B cell (primary cell): Measurements from ENCODE around the gene ANKRD61.
"Not testable (repeated sequence)": the region's sequence is repeated elsewhere in the genome, so short reads cannot be mapped to it uniquely, and the experiment has no call there.

Experiments
- EZH2 ChIP-seq: IDR thresholded peaks from 2 replicates; pipeline ENCODE4 v1.6.1; 2012; ENCODE audit warnings: borderline replicate concordance, low read depth, mild to moderate bottlenecking, moderate library complexity, low read length; ENCODE audit not compliant: insufficient read depth, poor library complexity, severe bottlenecking
- TF ChIP-seq, protein P1 (sequence below): fragments of 200-600 bp; IDR thresholded peaks from one replicate; pipeline ENCODE4 v1.8.0; 2022; ENCODE audit warnings: antibody characterized with exemption, mild to moderate bottlenecking

DNA sequence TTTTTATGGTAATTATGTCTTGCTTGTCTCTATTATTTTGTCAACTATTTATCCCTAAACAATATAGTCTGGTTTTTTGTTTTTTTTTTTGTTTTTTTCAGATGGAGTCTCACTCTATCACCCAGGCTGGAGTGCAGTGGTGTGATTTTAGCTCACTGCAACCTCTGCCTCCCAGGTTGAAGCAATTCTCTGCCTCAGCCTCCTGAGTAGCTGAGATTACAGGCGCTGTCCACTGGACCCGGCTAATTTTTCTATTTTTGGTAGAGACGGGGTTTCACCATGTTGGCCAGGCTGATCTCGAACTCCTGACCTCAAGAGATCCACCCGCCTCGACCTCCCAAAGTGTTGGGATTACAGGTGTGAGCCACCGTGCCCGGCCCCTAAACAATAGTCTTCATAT lies 20.8 kb upstream of the ANKRD61 start:
- TF ChIP-seq, protein P1, sequence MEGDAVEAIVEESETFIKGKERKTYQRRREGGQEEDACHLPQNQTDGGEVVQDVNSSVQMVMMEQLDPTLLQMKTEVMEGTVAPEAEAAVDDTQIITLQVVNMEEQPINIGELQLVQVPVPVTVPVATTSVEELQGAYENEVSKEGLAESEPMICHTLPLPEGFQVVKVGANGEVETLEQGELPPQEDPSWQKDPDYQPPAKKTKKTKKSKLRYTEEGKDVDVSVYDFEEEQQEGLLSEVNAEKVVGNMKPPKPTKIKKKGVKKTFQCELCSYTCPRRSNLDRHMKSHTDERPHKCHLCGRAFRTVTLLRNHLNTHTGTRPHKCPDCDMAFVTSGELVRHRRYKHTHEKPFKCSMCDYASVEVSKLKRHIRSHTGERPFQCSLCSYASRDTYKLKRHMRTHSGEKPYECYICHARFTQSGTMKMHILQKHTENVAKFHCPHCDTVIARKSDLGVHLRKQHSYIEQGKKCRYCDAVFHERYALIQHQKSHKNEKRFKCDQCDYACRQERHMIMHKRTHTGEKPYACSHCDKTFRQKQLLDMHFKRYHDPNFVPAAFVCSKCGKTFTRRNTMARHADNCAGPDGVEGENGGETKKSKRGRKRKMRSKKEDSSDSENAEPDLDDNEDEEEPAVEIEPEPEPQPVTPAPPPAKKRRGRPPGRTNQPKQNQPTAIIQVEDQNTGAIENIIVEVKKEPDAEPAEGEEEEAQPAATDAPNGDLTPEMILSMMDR = not testable (repeated sequence)
- not testable (repeated sequence) for TF ChIP-seq EZH2
